HG03108 (cell line): ENCODE measurements around the gene TMEM247.
A peak's percentile ranks its signal among the peaks of the same experiment; 100 is the strongest.

Experiments
- ATAC-seq: cut with Tn5 transposase; IDR thresholded peaks from one replicate; pipeline ENCODE4 v1.9.1; 2021; ENCODE audit warnings: moderate library complexity; ENCODE audit not compliant: unreplicated experiment

Gene TMEM247

GRCh38 chr2:46488389-46488788, 9.0 kb downstream of the TMEM247 start:
- no peak for ATAC-seq

GRCh38 chr2:46489423-46490174, 10.2 kb downstream of the TMEM247 start:
- ATAC-seq, result no peak

- ATAC-seq, result peak; percentile 49
Observed at GRCh38 chr2:46490521-46491141, 11.3 kb downstream of the TMEM247 start.

GRCh38 chr2:46492301-46492700, 12.9 kb downstream of the TMEM247 start:
- ATAC-seq, result no peak

GRCh38 chr2:46493241-46493970, 14.0 kb downstream of the TMEM247 start:
- ATAC-seq, result peak; percentile 77

GRCh38 chr2:46493971-46494250, 14.5 kb downstream of the TMEM247 start:
- ATAC-seq, result no peak

- ATAC-seq, result no peak
Observed at GRCh38 chr2:46494596-46494995, 15.2 kb downstream of the TMEM247 start.

- no peak for ATAC-seq
Observed at GRCh38 chr2:46495231-46496030, 16.1 kb downstream of the TMEM247 start.

GRCh38 chr2:46497766-46498165, 18.4 kb downstream of the TMEM247 start:
- no peak for ATAC-seq

- ATAC-seq, result no peak
Observed at GRCh38 chr2:46498681-46499080, 19.3 kb downstream of the TMEM247 start.

GRCh38 chr2:46499392-46499785, 20.0 kb downstream of the TMEM247 start:
- no peak for ATAC-seq

GRCh38 chr2:46500801-46501200, 21.4 kb downstream of the TMEM247 start:
- no peak for ATAC-seq

GRCh38 chr2:46502291-46502885, 23.0 kb downstream of the TMEM247 start:
- no peak for ATAC-seq

- no peak for ATAC-seq
Observed at GRCh38 chr2:46503686-46504085, 24.3 kb downstream of the TMEM247 start.

GRCh38 chr2:46504221-46504620, 24.9 kb downstream of the TMEM247 start:
- ATAC-seq, result no peak

GRCh38 chr2:46504685-46505471, 25.5 kb downstream of the TMEM247 start:
- ATAC-seq, result no peak

GRCh38 chr2:46505472-46505783, 26.1 kb downstream of the TMEM247 start:
- no peak for ATAC-seq

- no peak for ATAC-seq
Observed at GRCh38 chr2:46506131-46506706, 26.9 kb downstream of the TMEM247 start.

- no peak for ATAC-seq
Observed at GRCh38 chr2:46508312-46508711, 28.9 kb downstream of the TMEM247 start.

GRCh38 chr2:46508759-46509158, 29.4 kb downstream of the TMEM247 start:
- ATAC-seq, result no peak
